Progenitor cell of endocrine pancreas (in vitro differentiated cells): ENCODE measurements around the gene ACOX3. TPM values are rescaled to one million over a fixed set of nuclear protein-coding genes. Genes with fewer than 3 reads are reported as not detected.

Experiments
- DNase-seq: peaks from one replicate; pipeline ENCODE4 v3.0.0; 2021; ENCODE audit warnings: low spot score; ENCODE audit not compliant: unreplicated experiment
- H3K27ac Mint-ChIP-seq: 2 replicates; pipeline ENCODE4 v1.8.0; 2021; ENCODE audit warnings: mild to moderate bottlenecking, moderate library complexity, mixed read lengths
- H3K27me3 Mint-ChIP-seq: 2 replicates; pipeline ENCODE4 v1.8.0; 2021; ENCODE audit warnings: mixed read lengths
- H3K36me3 Mint-ChIP-seq: 2 replicates; pipeline ENCODE4 v1.8.0; 2022; ENCODE audit warnings: mixed read lengths; ENCODE audit not compliant: insufficient read depth
- H3K4me1 Mint-ChIP-seq: 2 replicates; pipeline ENCODE4 v1.8.0; 2021; ENCODE audit warnings: low read depth, mixed read lengths
- H3K4me3 Mint-ChIP-seq: 2 replicates; pipeline ENCODE4 v1.8.0; 2021; ENCODE audit warnings: low read depth, mild to moderate bottlenecking, moderate library complexity, mixed read lengths
- H3K9me3 Mint-ChIP-seq: 2 replicates; pipeline ENCODE4 v1.8.0; 2021; ENCODE audit warnings: low read depth, mixed read lengths
- total RNA-seq: library from RNA; stranded (reverse); gene quantifications from 2 replicates; pipeline ENCODE4 v1.2.1, GENCODE V29; 2021
- TF ChIP-seq, protein P1 (sequence below): fragments of 200-600 bp; sonication (generic); IDR thresholded peaks from one replicate; pipeline ENCODE4 v1.5.0; 2021; ENCODE audit warnings: antibody characterized with exemption, mild to moderate bottlenecking; ENCODE audit not compliant: unreplicated experiment

The ACOX3 gene
- total RNA-seq, 1 donor from 2014 or later, result 22.6 TPM

DNA sequence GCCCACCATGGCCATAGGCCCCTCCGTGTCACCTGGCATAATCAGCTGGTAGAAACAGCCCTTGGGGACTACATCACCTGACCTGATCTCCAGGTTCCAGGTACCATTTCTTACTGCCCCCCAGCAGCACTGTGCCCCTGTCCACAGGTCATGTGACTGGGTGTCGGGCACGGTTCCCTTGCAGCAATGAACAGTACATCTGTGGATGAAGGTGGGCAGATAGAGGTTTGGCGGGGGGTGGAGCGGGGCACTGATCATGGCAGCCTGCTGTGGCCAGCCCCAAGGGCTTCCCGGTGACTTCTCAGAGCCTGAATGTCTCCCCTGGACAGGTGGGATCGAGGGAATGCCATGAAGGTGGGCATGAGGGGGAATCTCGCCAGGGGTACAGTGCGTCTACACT lies 37.8 kb upstream of the ACOX3 start:
- Mint-ChIP-seq H3K4me3 (no peak overlapping the region), H3K27ac (no peak overlapping the region), H3K4me1 (no peaks in the 10 kb centered on the region), H3K9me3 (no peaks in the 10 kb centered on the region), H3K27me3 (no peaks in the 10 kb centered on the region), H3K36me3 (peaks cover 1% of the 10 kb centered on the region)
- TF ChIP-seq, protein P1, sequence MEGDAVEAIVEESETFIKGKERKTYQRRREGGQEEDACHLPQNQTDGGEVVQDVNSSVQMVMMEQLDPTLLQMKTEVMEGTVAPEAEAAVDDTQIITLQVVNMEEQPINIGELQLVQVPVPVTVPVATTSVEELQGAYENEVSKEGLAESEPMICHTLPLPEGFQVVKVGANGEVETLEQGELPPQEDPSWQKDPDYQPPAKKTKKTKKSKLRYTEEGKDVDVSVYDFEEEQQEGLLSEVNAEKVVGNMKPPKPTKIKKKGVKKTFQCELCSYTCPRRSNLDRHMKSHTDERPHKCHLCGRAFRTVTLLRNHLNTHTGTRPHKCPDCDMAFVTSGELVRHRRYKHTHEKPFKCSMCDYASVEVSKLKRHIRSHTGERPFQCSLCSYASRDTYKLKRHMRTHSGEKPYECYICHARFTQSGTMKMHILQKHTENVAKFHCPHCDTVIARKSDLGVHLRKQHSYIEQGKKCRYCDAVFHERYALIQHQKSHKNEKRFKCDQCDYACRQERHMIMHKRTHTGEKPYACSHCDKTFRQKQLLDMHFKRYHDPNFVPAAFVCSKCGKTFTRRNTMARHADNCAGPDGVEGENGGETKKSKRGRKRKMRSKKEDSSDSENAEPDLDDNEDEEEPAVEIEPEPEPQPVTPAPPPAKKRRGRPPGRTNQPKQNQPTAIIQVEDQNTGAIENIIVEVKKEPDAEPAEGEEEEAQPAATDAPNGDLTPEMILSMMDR, result no peak
- DNase-seq, result no peak

DNA sequence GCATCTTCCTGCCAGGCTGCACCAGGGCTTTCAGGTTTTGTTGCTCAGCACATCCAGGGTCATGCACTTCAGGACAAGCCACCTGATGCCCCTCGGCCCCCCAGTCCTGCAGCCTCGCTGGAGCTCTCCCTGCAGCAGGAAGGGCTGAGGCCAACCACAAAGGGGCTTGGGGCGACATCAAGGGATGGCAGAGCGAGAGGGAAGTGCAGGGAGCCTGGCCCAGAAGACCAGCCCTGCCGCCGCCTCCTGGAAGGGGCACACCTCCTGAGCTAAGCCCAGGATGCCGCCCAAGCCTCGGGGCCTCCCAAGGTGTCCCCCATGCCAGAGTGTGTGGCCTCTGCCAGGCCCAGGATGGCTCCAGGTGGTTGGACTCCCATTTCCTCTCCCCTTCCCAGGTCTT lies 37.2 kb upstream of the ACOX3 start:
- DNase-seq, result no peak
- Mint-ChIP-seq H3K36me3 (peaks cover 1% of the 10 kb centered on the region), H3K9me3 (no peaks in the 10 kb centered on the region), H3K4me3 (no peak overlapping the region), H3K4me1 (no peaks in the 10 kb centered on the region), H3K27me3 (no peaks in the 10 kb centered on the region), H3K27ac (no peak overlapping the region)
- TF ChIP-seq, protein P1, result no peak

DNA sequence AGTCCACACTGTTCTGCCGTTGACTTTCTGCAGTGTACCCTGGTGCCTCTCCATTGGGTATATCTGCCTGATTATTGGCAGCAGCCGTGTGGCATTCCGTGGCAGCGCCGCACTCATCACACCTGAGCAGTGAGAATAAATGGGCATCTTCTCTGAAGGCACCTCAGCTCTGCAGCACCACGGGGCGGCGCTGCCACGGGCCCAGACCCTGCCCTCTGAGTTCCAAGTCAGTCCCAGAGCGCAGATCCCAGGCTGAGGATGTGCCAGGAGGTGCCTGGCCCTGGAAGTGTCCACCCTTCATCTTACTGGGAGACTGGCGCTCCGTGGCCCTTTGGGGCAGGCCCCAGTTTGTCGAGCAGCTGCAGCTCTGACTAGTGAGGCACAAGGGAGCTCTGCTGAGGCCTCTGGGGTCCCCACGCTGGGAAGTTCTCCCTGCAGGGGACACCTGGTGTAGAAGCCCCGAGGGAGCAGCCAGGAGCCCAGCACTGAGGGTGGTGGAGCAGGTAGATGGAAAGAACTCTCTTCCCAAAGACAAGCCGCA lies 36.6 kb upstream of the ACOX3 start:
- Mint-ChIP-seq H3K27me3 (no peaks in the 10 kb centered on the region), H3K9me3 (no peaks in the 10 kb centered on the region), H3K4me1 (no peaks in the 10 kb centered on the region), H3K27ac (no peak overlapping the region), H3K36me3 (peaks cover 1% of the 10 kb centered on the region), H3K4me3 (no peak overlapping the region)
- no peak for DNase-seq
- TF ChIP-seq, protein P1, result no peak

DNA sequence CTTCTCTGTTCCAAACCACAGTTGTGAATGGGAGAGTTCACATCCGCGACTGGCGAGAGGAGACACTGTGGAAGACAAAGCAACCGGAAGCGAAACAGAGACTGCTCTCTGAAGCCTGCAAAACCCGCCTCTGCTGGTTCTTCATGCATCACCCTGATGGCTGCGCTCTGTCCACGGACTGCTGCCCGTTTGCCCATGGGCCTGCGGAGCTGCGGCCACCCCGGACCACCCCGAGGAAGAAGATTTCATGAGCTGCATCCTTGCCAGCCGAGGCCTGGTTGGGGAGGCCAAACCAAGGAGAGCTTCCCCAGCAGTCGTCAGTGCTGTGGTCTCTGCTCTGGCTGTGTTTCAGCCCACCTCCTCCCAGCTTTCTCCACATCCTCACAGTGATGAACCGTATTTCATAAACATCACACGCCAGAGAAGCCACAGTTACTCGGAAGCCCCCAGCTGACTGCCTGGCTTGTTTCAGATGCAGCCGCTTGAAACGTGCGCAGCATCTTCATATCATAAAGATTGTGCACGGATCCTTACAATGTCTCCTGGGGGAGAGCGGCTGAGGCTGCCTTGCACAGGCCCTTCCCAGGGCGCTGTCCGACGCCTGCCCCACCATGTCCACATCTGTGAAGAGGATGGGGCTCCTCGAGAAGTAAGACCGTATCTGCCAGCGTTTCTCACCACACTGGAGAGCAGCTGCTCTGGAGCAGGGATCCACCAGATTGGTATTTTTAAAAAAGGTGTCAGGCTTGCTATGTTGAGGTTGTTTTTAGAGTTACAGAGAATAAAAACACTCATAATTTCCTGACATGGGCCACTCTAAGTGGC lies 35.4 kb upstream of the ACOX3 start:
- TF ChIP-seq, protein P1, result no peak
- Mint-ChIP-seq H3K4me3 (no peak overlapping the region), H3K36me3 (peaks cover 4% of the 10 kb centered on the region), H3K27ac (peak overlapping the region; percentile 20), H3K27me3 (no peaks in the 10 kb centered on the region), H3K9me3 (no peaks in the 10 kb centered on the region), H3K4me1 (no peaks in the 10 kb centered on the region)
- no peak for DNase-seq

DNA sequence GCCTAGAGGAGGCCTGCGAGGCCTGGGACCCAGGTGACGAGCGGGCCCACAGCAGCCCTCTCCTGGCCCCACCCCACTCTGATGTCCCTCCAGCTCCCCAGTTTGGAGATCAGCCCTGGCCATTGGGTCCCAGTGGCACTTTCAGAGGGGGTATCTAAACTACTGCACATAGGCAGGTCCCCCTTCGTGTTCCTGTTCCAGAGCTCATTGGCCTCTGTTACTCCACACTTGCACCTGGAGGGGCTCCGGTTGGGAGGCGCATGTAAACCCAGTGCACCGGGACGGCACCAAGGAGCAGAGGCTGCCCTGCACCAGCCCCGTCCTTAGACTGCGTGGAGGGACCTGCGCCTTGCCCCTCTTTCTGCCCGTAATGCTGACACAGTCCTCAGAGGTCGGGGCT lies 34.3 kb upstream of the ACOX3 start:
- H3K27me3 Mint-ChIP-seq, result no peaks in the 10 kb centered on the region
- H3K4me3 Mint-ChIP-seq, result no peak overlapping the region

More for the DNA sequence above, 34.3 kb upstream of the ACOX3 start:
- H3K4me1 Mint-ChIP-seq, result no peaks in the 10 kb centered on the region
- H3K9me3 Mint-ChIP-seq, result no peaks in the 10 kb centered on the region
- DNase-seq, result no peak
- peaks cover 4% of the 10 kb centered on the region for H3K36me3 Mint-ChIP-seq
- TF ChIP-seq, protein P1, result no peak
- no peak overlapping the region for H3K27ac Mint-ChIP-seq
